Endothelial cell (in vitro differentiated cells): ENCODE data around the gene APOBEC2. TPM values are rescaled to one million over a fixed set of nuclear protein-coding genes. Genes with fewer than 3 reads are reported as not detected.

Source experiments
- DNase-seq: peaks from one replicate; pipeline ENCODE4 v3.0.0; 2021; ENCODE audit warnings: low spot score
- H3K27ac Mint-ChIP-seq: one replicate; pipeline ENCODE4 v1.8.0; 2021; ENCODE audit warnings: mixed read lengths, inconsistent platforms; ENCODE audit not compliant: unreplicated experiment
- H3K27me3 Mint-ChIP-seq: one replicate; pipeline ENCODE4 v1.8.0; 2021; ENCODE audit warnings: mild to moderate bottlenecking, moderate library complexity, mixed read lengths, inconsistent platforms; ENCODE audit not compliant: unreplicated experiment
- H3K36me3 Mint-ChIP-seq: one replicate; pipeline ENCODE4 v1.8.0; 2021; ENCODE audit warnings: mild to moderate bottlenecking, low read depth, mixed read lengths, inconsistent platforms; ENCODE audit not compliant: unreplicated experiment
- H3K4me1 Mint-ChIP-seq: one replicate; pipeline ENCODE4 v1.8.0; 2021; ENCODE audit warnings: mild to moderate bottlenecking, mixed read lengths, inconsistent platforms; ENCODE audit not compliant: unreplicated experiment
- H3K4me3 Mint-ChIP-seq: one replicate; pipeline ENCODE4 v1.8.0; 2021; ENCODE audit warnings: mild to moderate bottlenecking, mixed read lengths, inconsistent platforms; ENCODE audit not compliant: unreplicated experiment
- H3K9me3 Mint-ChIP-seq: one replicate; pipeline ENCODE4 v1.8.0; 2021; ENCODE audit warnings: mixed read lengths, inconsistent platforms; ENCODE audit not compliant: unreplicated experiment
- CTCF ChIP-seq: fragments of 200-600 bp; sonication (generic); IDR thresholded peaks from one replicate; pipeline ENCODE4 v1.5.0; 2021; ENCODE audit warnings: antibody characterized with exemption; ENCODE audit not compliant: unreplicated experiment
- total RNA-seq: library from RNA; stranded (reverse); fragmentation: NEBNext Ultra II Directional; extraction: Animal tissue kit (Norgen Biotek cat#: 25700); gene quantifications from one replicate; pipeline ENCODE4 v1.2.1, GENCODE V29; 2021; ENCODE audit not compliant: unreplicated experiment

The APOBEC2 gene
- total RNA-seq, 1 donor from 2014 or later: not detected

- Mint-ChIP-seq H3K27me3 (peaks cover 3% of the 10 kb centered on the region), H3K4me3 (no peak overlapping the region), H3K27ac (no peak overlapping the region), H3K36me3 (no peaks in the 10 kb centered on the region), H3K4me1 (no peaks in the 10 kb centered on the region), H3K9me3 (no peaks in the 10 kb centered on the region)
- no peak for DNase-seq
- TF ChIP-seq CTCF: no peak
These were observed 9.9 kb upstream of the APOBEC2 start for GRCh38 chr6:41043151-41043550.

GRCh38 chr6:41045664-41046063 is 7.3 kb upstream of the APOBEC2 start:
- peaks cover 3% of the 10 kb centered on the region for H3K27me3 Mint-ChIP-seq

GRCh38 chr6:41046084-41046483 is 6.9 kb upstream of the APOBEC2 start:
- no peaks in the 10 kb centered on the region for H3K36me3 Mint-ChIP-seq
- no peak for TF ChIP-seq CTCF
- no peaks in the 10 kb centered on the region for H3K4me1 Mint-ChIP-seq
- no peaks in the 10 kb centered on the region for H3K9me3 Mint-ChIP-seq
- peaks cover 3% of the 10 kb centered on the region for H3K27me3 Mint-ChIP-seq
- H3K27ac Mint-ChIP-seq: no peak overlapping the region
- H3K4me3 Mint-ChIP-seq: no peak overlapping the region
- DNase-seq: no peak

More at GRCh38 chr6:41045664-41046063, 7.3 kb upstream of the APOBEC2 start:
- no peaks in the 10 kb centered on the region for H3K4me1 Mint-ChIP-seq
- TF ChIP-seq CTCF: no peak
- H3K4me3 Mint-ChIP-seq: no peak overlapping the region
- DNase-seq: no peak
- H3K9me3 Mint-ChIP-seq: no peaks in the 10 kb centered on the region
- no peaks in the 10 kb centered on the region for H3K36me3 Mint-ChIP-seq
- no peak overlapping the region for H3K27ac Mint-ChIP-seq

GRCh38 chr6:41047306-41047705 is 5.7 kb upstream of the APOBEC2 start:
- Mint-ChIP-seq H3K27me3 (peaks cover 6% of the 10 kb centered on the region), H3K27ac (no peak overlapping the region), H3K9me3 (no peaks in the 10 kb centered on the region)

More at GRCh38 chr6:41047306-41047705, 5.7 kb upstream of the APOBEC2 start:
- Mint-ChIP-seq H3K4me3 (no peak overlapping the region), H3K36me3 (no peaks in the 10 kb centered on the region), H3K4me1 (peaks cover 11% of the 10 kb centered on the region)
- DNase-seq: no peak
- no peak for TF ChIP-seq CTCF
